Keratinocyte (primary cell): ENCODE results near the gene TNS4.

Source experiments
- EZH2 ChIP-seq: IDR thresholded peaks from one replicate; pipeline ENCODE4 v1.6.1; 2012; ENCODE audit warnings: inconsistent platforms, mild to moderate bottlenecking, low read length, moderate library complexity
- TF ChIP-seq, protein P1 (sequence below), 3 experiments: IDR thresholded peaks in 1 of 3; conservative IDR thresholded peaks in 1 of 3; optimal IDR thresholded peaks in 1 of 3; 2 replicates in 2 of 3; 3 replicates in 1 of 3; pipeline versions ENCODE3 to v1.5.1; 2011; ENCODE audit warnings: low read length in 3 of 3, mild to moderate bottlenecking in 3 of 3, moderate library complexity in 2 of 3, control low read depth in 1 of 3, inconsistent platforms in 1 of 3; ENCODE audit not compliant: insufficient read depth in 2 of 3; ENCODE audit errors: extremely low read depth in 1 of 3

DNA sequence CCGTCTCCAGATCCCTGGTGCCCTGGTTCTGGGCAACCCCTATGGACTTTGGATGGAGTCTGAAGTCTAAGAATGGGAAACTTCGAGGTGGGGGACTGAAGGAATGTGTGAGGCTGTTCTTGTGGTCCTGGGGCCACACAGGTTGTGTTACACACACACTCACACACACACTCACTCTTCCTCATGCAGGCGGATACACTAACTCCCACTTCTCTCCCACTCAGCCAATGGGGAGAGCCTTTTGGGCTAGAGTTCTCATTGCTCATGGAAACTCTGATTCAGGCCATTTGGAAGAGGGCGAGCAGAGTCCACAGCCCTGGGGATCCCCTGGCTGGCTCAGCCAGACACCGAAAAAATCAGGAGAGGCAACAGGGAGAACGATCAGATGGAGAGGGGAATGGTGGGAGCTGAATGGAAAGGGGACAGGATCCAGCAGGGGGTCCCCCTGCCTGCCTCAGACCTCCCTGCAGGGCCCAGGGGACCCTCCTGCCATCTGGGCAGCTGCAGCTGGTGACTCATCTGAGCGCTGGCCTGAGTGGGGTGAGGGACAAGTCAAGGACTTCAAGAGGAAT, 49.1 kb downstream of the TNS4 start:
- TF ChIP-seq, protein P1, sequence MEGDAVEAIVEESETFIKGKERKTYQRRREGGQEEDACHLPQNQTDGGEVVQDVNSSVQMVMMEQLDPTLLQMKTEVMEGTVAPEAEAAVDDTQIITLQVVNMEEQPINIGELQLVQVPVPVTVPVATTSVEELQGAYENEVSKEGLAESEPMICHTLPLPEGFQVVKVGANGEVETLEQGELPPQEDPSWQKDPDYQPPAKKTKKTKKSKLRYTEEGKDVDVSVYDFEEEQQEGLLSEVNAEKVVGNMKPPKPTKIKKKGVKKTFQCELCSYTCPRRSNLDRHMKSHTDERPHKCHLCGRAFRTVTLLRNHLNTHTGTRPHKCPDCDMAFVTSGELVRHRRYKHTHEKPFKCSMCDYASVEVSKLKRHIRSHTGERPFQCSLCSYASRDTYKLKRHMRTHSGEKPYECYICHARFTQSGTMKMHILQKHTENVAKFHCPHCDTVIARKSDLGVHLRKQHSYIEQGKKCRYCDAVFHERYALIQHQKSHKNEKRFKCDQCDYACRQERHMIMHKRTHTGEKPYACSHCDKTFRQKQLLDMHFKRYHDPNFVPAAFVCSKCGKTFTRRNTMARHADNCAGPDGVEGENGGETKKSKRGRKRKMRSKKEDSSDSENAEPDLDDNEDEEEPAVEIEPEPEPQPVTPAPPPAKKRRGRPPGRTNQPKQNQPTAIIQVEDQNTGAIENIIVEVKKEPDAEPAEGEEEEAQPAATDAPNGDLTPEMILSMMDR (optimal IDR thresholded peaks at IDR 0.05 in 1 of 3, IDR thresholded peaks at IDR 0.05 in 1 of 3, conservative IDR thresholded peaks at IDR 0.05 in 1 of 3; ENCODE audit: extremely low read depth in 1 of 3, insufficient read depth in 2 of 3, low read length in 3 of 3) = no peak
- no peak for TF ChIP-seq EZH2
